22Rv1 (cell line): Measurements from ENCODE around the gene PIP5K1A.

Experiments
- H3K27ac ChIP-seq: fragments of 450-650 bp; 2 replicates; pipeline ENCODE4 v1.5.1; 2017
- CTCF ChIP-seq: fragments of 450-650 bp; IDR thresholded peaks from 2 replicates; pipeline ENCODE4 v1.5.1; 2017; ENCODE audit warnings: mild to moderate bottlenecking
- ZFX ChIP-seq: fragments of 450-650 bp; IDR thresholded peaks from 2 replicates; pipeline ENCODE4 v1.6.1; 2017; ENCODE audit warnings: antibody characterized with exemption, borderline replicate concordance

PIP5K1A gene

DNA sequence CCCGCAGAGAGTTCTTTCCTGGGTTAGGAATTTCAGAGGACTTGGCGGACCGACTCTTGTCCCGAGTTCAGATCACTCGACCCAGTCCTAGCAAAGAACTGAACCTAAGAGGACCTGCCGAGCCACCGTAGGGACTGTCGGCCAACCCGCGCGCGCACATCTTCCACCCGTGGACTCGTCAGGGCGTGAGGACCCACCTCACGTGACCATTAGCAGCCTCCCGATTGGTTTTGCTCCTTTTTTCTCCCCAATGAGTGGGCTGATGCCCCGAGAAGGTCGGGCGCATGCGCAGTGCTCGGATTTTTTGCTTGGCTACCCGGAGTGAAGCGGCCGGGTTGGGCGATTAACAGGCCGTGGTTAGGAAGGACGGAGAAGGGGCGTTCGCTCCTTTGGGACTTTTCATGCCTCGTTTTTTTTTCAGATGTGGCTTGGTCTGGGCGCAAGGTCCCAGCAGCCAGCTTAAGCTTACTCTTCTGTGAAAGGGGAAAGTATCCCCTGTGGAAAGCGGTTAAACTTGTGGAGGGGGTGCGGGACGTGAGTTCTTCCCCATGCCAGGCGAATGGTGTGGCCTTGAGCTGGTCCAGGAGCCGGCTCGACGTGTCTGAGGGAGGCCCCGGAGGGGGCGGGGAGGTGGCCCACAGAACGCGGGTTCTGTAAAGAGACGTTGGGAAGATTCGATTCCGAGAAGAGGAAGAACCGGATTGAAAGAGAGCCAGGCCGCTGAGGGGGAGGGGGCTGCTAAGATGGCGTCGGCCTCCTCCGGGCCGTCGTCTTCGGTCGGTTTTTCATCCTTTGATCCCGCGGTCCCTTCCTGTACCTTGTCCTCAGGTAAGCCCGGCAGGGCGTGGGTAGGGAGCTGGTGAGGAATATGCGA lies at the start of gene PIP5K1A:
TSS of gene PIP5K1A (plus strand) at position 299 of the 874 bp plus-strand sequence. CDS start at position 744, 445 bp downstream.
- TF ChIP-seq ZFX (no peak), CTCF (no peak)
- H3K27ac ChIP-seq, result peak within 1 kb of the TSS; percentile 93

- no peak within 1 kb of the TSS for H3K27ac ChIP-seq
- no peak for TF ChIP-seq CTCF
- TF ChIP-seq ZFX, result no peak
Observed at GRCh38 chr1:151156515-151156819, 41.9 kb upstream of the PIP5K1A start, which contains the start of gene TNFAIP8L2. Gene TNFAIP8L2, plus strand, starts transcription at chr1:151156649. Its CDS starts 2,049 bp downstream, at chr1:151158698.

GRCh38 chr1:151157067-151157531 lies 41.3 kb upstream of the PIP5K1A start:
- TF ChIP-seq CTCF (no peak), ZFX (no peak)
- no peak overlapping the region for H3K27ac ChIP-seq

DNA sequence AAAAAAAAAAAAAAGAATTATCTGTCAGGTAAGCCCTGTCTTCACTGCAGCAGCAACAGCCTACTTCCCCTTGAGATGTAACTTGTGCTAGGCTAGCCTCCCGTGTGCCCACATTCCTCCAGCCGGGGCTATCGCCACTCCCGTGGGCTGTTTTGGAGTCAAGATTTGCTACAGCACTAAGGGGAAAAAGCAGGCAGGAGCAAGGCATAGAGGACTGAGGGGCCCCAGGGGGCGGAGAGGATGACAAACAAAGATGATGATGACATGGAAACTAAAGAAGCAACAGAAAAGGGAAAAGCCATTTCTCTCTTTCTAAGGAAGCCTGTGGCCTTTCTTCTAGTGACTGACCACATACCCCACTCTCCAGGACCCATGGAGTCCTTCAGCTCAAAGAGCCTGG lies 40.0 kb upstream of the PIP5K1A start:
- TF ChIP-seq CTCF (no peak), ZFX (no peak)
- no peak overlapping the region for H3K27ac ChIP-seq

- TF ChIP-seq ZFX, result no peak
- TF ChIP-seq CTCF, result no peak
- no peak overlapping the region for H3K27ac ChIP-seq
Observed at GRCh38 chr1:151158751-151159251, 39.6 kb upstream of the PIP5K1A start.

DNA sequence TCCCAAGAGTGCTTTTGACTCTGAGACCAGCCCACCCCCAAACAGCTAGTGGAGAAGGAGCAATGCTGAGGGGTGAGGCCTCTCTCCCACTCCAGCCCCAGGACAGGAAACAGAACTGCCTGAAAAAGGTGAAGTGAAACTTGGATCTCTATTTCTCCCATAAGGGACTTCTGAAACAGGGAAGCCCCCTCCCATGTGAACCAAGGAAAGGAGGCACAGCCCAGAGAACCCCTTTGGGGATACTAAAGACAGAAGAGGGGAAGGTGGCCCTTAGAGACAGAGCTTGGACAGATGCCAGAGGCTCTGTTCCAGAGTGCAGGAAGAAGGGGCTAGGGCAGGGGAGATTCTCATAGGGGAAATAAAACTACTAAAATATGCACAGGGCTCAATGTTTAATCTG lies 39.0 kb upstream of the PIP5K1A start:
- TF ChIP-seq CTCF, result no peak
- TF ChIP-seq ZFX, result no peak
- 0 out of 2 replicates have a peak overlapping the region, but pooled peaks have one; percentile 2 for H3K27ac ChIP-seq

- H3K27ac ChIP-seq, result peak overlapping the region; percentile 68
- TF ChIP-seq CTCF, result no peak
- TF ChIP-seq ZFX, result no peak
Observed at GRCh38 chr1:151164732-151165280, 33.5 kb upstream of the PIP5K1A start.
